Measurements from ENCODE around the gene DLGAP1. TPM values are rescaled to one million over a fixed set of nuclear protein-coding genes. Genes with fewer than 3 reads are reported as not detected.

Gene DLGAP1
- total RNA-seq, 1 donor from 2014 or later, result 2.0 TPM

- Histone ChIP-seq H3K36me3 (no peaks in the 10 kb centered on the region), H3K4me3 (no peak overlapping the region), H3K9me3 (no peaks in the 10 kb centered on the region), H3K27ac (no peak overlapping the region), H3K4me1 (no peaks in the 10 kb centered on the region), H3K27me3 (no peaks in the 10 kb centered on the region)
- DNase-seq (ENCODE audit: low spot score in 2 of 2), result no peak
- intact Hi-C loops (cut with DNase I), result no loop called here
- TF ChIP-seq CTCF (IDR thresholded peaks at IDR 0.05), result no peak
Observed at GRCh38 chr18:3790703-3791102, 664.4 kb downstream of the DLGAP1 start.

GRCh38 chr18:3789525-3789924, 665.6 kb downstream of the DLGAP1 start:
- Histone ChIP-seq H3K27ac (no peak overlapping the region), H3K4me3 (no peak overlapping the region), H3K27me3 (no peaks in the 10 kb centered on the region), H3K4me1 (no peaks in the 10 kb centered on the region), H3K36me3 (no peaks in the 10 kb centered on the region), H3K9me3 (no peaks in the 10 kb centered on the region)
- intact Hi-C loops (cut with DNase I), result no loop called here
- no peak for DNase-seq (ENCODE audit: low spot score in 2 of 2)
- TF ChIP-seq CTCF (IDR thresholded peaks at IDR 0.05), result no peak

- H3K36me3 ChIP-seq, result no peaks in the 10 kb centered on the region
- DNase-seq (ENCODE audit: low spot score in 2 of 2), result no peak
- no peaks in the 10 kb centered on the region for H3K27me3 ChIP-seq
- intact Hi-C loops (cut with DNase I), result no loop called here
- H3K9me3 ChIP-seq, result no peaks in the 10 kb centered on the region
- no peak overlapping the region for H3K4me3 ChIP-seq
- no peaks in the 10 kb centered on the region for H3K4me1 ChIP-seq
- H3K27ac ChIP-seq, result no peak overlapping the region
- no peak for TF ChIP-seq CTCF (IDR thresholded peaks at IDR 0.05)
Observed at GRCh38 chr18:3784949-3785348, 670.2 kb downstream of the DLGAP1 start.

GRCh38 chr18:3782901-3783300, 672.2 kb downstream of the DLGAP1 start:
- Histone ChIP-seq H3K36me3 (no peaks in the 10 kb centered on the region), H3K27me3 (no peaks in the 10 kb centered on the region), H3K4me3 (no peak overlapping the region), H3K27ac (no peak overlapping the region), H3K9me3 (no peaks in the 10 kb centered on the region), H3K4me1 (no peaks in the 10 kb centered on the region)
- intact Hi-C loops (cut with DNase I), result no loop called here
- no peak for DNase-seq (ENCODE audit: low spot score in 2 of 2)
- TF ChIP-seq CTCF (IDR thresholded peaks at IDR 0.05), result no peak

- H3K27me3 ChIP-seq, result no peaks in the 10 kb centered on the region
- intact Hi-C loops (cut with DNase I), result no loop called here
- peaks cover 0 to 7% of the 10 kb centered on the region in 2 donors for H3K4me1 ChIP-seq
- no peak overlapping the region for H3K27ac ChIP-seq
- no peak for DNase-seq (ENCODE audit: low spot score in 2 of 2)
- no peak for TF ChIP-seq CTCF (IDR thresholded peaks at IDR 0.05)
- no peaks in the 10 kb centered on the region for H3K36me3 ChIP-seq
- no peak overlapping the region for H3K4me3 ChIP-seq
- no peaks in the 10 kb centered on the region for H3K9me3 ChIP-seq
Observed at GRCh38 chr18:3777719-3778118, 677.4 kb downstream of the DLGAP1 start.

GRCh38 chr18:3777122-3777521, 678.0 kb downstream of the DLGAP1 start:
- peaks cover 0 to 9% of the 10 kb centered on the region in 2 donors for H3K4me1 ChIP-seq
- H3K27ac ChIP-seq, result no peak overlapping the region
- H3K9me3 ChIP-seq, result no peaks in the 10 kb centered on the region
- intact Hi-C loops (cut with DNase I), result no loop called here
- no peak for TF ChIP-seq CTCF (IDR thresholded peaks at IDR 0.05)
- H3K27me3 ChIP-seq, result no peaks in the 10 kb centered on the region
- no peaks in the 10 kb centered on the region for H3K36me3 ChIP-seq
- DNase-seq (ENCODE audit: low spot score in 2 of 2), result no peak
- H3K4me3 ChIP-seq, result no peak overlapping the region

Data from ascending aorta (tissue), 2 donors.